Activated CD8-positive, alpha-beta T cell treated with anti-CD3 and anti-CD28 coated beads for 36 hours (primary cell): ENCODE results near the gene PRSS36. TPM values are rescaled to one million over a fixed set of nuclear protein-coding genes. Genes with fewer than 3 reads are reported as not detected.

Source experiments
- ATAC-seq: fragments of 200-7000 bp; cut with Tn5 transposase; one replicate; pipeline ENCODE4 v1.10.0; 2021; ENCODE audit warnings: mild to moderate bottlenecking, moderate library complexity
- CTCF ChIA-PET: fragments of 350-600 bp; sonication (Branson Sonifier 250); formaldehyde crosslinking; loops from one replicate; lab custom pipeline; 2021; ENCODE audit warnings: antibody characterized with exemption; lab: Charles Lee
- POLR2A ChIA-PET: fragments of 350-600 bp; sonication (Branson Sonifier 250); formaldehyde crosslinking; loops from one replicate; lab custom pipeline; 2021; ENCODE audit warnings: antibody characterized with exemption; lab: Charles Lee
- DNase-seq: peaks from one replicate; pipeline ENCODE4 v3.0.0-alpha.2; 2020
- H3K27ac Mint-ChIP-seq: one replicate; pipeline ENCODE4 v1.8.0; 2021; ENCODE audit warnings: mild to moderate bottlenecking, mixed read lengths
- H3K27me3 Mint-ChIP-seq: one replicate; pipeline ENCODE4 v1.8.0; 2021; ENCODE audit warnings: mixed read lengths
- H3K36me3 Mint-ChIP-seq: one replicate; pipeline ENCODE4 v1.8.0; 2021; ENCODE audit warnings: low read depth, mixed read lengths
- H3K4me1 Mint-ChIP-seq: one replicate; pipeline ENCODE4 v1.8.0; 2021; ENCODE audit warnings: low read depth, mixed read lengths
- H3K4me3 Mint-ChIP-seq: one replicate; pipeline ENCODE4 v1.8.0; 2021; ENCODE audit warnings: mild to moderate bottlenecking, moderate library complexity, mixed read lengths
- H3K9me3 Mint-ChIP-seq: one replicate; pipeline ENCODE4 v1.8.0; 2021; ENCODE audit warnings: mixed read lengths
- CTCF ChIP-seq: fragments of 200-600 bp; IDR thresholded peaks from one replicate; pipeline ENCODE4 v1.8.0; 2022; ENCODE audit warnings: antibody characterized with exemption, mild to moderate bottlenecking
- intact Hi-C: fragments of 100-400 bp; cut with micrococcal nuclease; formaldehyde crosslinking; loops from one replicate; pipeline ENCODE4 v1.10.0; 2022
- total RNA-seq, 2 experiments: library from RNA; stranded (reverse); gene quantifications; one replicate each; pipeline ENCODE4 v1.2.3, GENCODE V29; 2021

PRSS36 gene
- total RNA-seq, 2 experiments from 2014 or later: 0.18 to 0.72 TPM

GRCh38 chr16:31113121-31114120 lies 36.4 kb downstream of the PRSS36 start:
- Mint-ChIP-seq H3K4me3 (no peak overlapping the region), H3K27me3 (no peaks in the 10 kb centered on the region), H3K36me3 (peaks cover 18% of the 10 kb centered on the region), H3K4me1 (peaks cover 28% of the 10 kb centered on the region), H3K27ac (peak overlapping the region; percentile 78), H3K9me3 (no peaks in the 10 kb centered on the region)
- ChIA-PET POLR2A (interaction anchor here (0.7 to 1.0 kb wide), 2 partner anchors 19 to 40 kb away, joined by 3 to 6 read pairs; partner anchors contain the start of genes VKORC1, ZNF646 and ZNF668), CTCF (interaction anchor here (2.9 kb wide), 1 partner anchor 29 kb away, joined by 10 read pairs; no protein-coding TSS in a partner anchor)
- ATAC-seq (no peak), DNase-seq (no peak)
- intact Hi-C loops: loop anchor here (10.0 kb wide), 1 partner anchor 61 kb away; no protein-coding TSS in a partner anchor
- TF ChIP-seq CTCF: no peak

- DNase-seq (no peak), ATAC-seq (no peak)
- intact Hi-C loops: loop anchor here (10.0 kb wide), 1 partner anchor 62 kb away; no protein-coding TSS in a partner anchor
- no peak overlapping the region for H3K27ac Mint-ChIP-seq
- H3K4me3 Mint-ChIP-seq: no peak overlapping the region
- peaks cover 26% of the 10 kb centered on the region for H3K4me1 Mint-ChIP-seq
- CTCF ChIA-PET: interaction anchor here (1.6 kb wide), 1 partner anchor 29 kb away, joined by 6 read pairs; no protein-coding TSS in a partner anchor
- peaks cover 18% of the 10 kb centered on the region for H3K36me3 Mint-ChIP-seq
- TF ChIP-seq CTCF: no peak
- H3K9me3 Mint-ChIP-seq: no peaks in the 10 kb centered on the region
- POLR2A ChIA-PET: interaction anchor here (1.0 kb wide), 1 partner anchor 39 kb away, joined by 6 read pairs; the partner anchor contains the start of genes ZNF646 and ZNF668
- H3K27me3 Mint-ChIP-seq: no peaks in the 10 kb centered on the region
Observed at GRCh38 chr16:31112711-31113110, 37.2 kb downstream of the PRSS36 start.

GRCh38 chr16:31111881-31112466 lies 37.9 kb downstream of the PRSS36 start:
- intact Hi-C loops: loop anchor here (10.0 kb wide), 1 partner anchor 63 kb away; no protein-coding TSS in a partner anchor
- peaks cover 18% of the 10 kb centered on the region for H3K36me3 Mint-ChIP-seq
- H3K9me3 Mint-ChIP-seq: no peaks in the 10 kb centered on the region
- ChIA-PET POLR2A (interaction anchor here (1.4 kb wide), 1 partner anchor 9 kb away, joined by 4 read pairs; no protein-coding TSS in a partner anchor), CTCF (interaction anchor here (1.6 kb wide), 1 partner anchor 30 kb away, joined by 6 read pairs; no protein-coding TSS in a partner anchor)
- H3K27me3 Mint-ChIP-seq: no peaks in the 10 kb centered on the region
- peaks cover 33% of the 10 kb centered on the region for H3K4me1 Mint-ChIP-seq
- no peak overlapping the region for H3K4me3 Mint-ChIP-seq
- no peak overlapping the region for H3K27ac Mint-ChIP-seq
- DNase-seq (no peak), ATAC-seq (no peak)
- TF ChIP-seq CTCF: no peak

- ChIA-PET CTCF (interaction anchor here (1.1 kb wide), 1 partner anchor 32 kb away, joined by 6 read pairs; no protein-coding TSS in a partner anchor), POLR2A (interaction anchor here (0.7 kb wide), 1 partner anchor 70 kb away, joined by 3 read pairs; the partner anchor contains the start of gene FUS)
- Mint-ChIP-seq H3K36me3 (peaks cover 18% of the 10 kb centered on the region), H3K9me3 (no peaks in the 10 kb centered on the region), H3K27ac (peak overlapping the region; percentile 17), H3K4me3 (peak overlapping the region; percentile 79), H3K27me3 (no peaks in the 10 kb centered on the region), H3K4me1 (peaks cover 38% of the 10 kb centered on the region)
- no peak for TF ChIP-seq CTCF
- no peak for DNase-seq
- no peak for ATAC-seq
- intact Hi-C loops: loop anchor here (10.0 kb wide), 1 partner anchor 64 kb away; no protein-coding TSS in a partner anchor
Observed at GRCh38 chr16:31110106-31111034, 39.5 kb downstream of the PRSS36 start.
